M059J (cell line): ENCODE data around the gene SURF4. TPM values are rescaled to one million over a fixed set of nuclear protein-coding genes. Genes with fewer than 3 reads are reported as not detected.

ENCODE experiments used
- DNase-seq: peaks from one replicate; pipeline ENCODE4 v3.0.0-alpha.2; 2012; ENCODE audit warnings: low read depth
- total RNA-seq: library from RNA; depleted of rRNA; stranded (reverse); fragments of >200 nt; shearing (Covaris generic); gene quantifications from 2 replicates; pipeline ENCODE4 v1.2.3, GENCODE V29; 2014

Gene SURF4
- total RNA-seq, 1 experiment from 2014 or later: 555 TPM

DNA sequence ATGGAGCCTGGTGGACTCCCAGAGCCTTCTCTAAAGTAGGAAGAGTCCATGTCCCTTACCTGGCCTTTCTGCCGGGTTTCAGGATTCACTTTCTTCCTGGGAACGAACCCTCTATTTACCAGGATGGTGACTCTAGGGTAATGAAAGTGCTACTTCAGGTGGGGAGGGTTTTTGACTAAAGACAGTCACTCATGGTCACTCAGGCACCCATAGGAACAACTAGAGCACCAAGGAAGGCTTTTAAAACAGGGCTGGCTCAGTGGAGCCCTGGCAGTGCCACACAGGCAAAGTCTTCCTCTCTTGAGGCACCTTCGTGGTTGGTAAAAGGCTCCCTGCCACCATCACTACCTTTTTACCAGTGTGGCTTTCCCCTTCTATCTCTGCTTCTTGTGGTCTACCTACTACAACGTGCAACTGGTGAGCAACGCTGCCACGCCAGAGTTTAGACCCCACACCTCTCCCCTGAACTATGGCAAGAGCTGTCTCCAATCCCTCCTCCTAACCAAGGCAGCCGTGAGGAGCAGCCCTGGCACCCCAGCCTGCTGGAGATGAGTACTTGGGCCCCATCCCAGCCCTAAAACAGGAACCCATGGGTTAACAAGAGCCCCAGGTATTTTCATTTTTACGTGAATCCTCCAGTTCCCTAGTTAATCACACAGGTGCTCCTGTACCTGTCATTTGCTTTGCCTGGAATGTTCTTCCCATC, 23.1 kb downstream of the SURF4 start:
- no peak for DNase-seq

DNA sequence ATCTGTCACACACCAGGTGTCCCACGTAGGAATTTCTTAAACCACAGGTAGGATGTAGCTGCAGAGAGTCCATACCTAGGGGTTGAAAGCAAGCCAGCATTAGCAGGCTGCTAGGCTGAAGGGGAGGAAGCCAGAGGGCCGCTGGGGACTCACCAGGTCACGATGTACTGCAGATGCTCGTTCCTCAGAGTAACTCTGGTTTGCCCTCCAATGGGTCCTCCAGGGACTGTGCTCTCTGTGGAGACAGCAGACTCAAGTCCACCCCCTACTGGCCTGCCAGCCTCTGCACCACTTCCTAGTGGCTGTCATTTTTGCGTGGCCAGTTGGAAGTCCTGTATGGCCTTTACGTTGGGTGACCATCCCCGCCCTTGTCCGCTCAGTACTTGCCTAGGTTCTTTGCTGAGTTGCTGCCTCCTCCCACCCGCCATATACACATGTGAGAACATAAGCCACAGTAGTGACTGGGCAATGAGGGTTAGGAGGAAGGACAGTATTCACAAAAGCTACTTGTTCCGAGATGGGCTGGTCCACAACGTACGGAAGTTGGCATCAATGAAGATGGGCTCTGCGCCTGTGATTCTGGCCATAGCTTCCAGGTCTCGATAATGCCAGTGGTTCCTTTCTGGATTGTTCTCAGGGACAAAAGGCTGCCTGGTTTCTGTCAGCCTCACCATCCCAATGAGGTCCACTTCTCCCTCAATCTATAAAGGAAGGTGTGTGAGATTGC, 23.8 kb downstream of the SURF4 start:
- peak; percentile 54 for DNase-seq

DNA sequence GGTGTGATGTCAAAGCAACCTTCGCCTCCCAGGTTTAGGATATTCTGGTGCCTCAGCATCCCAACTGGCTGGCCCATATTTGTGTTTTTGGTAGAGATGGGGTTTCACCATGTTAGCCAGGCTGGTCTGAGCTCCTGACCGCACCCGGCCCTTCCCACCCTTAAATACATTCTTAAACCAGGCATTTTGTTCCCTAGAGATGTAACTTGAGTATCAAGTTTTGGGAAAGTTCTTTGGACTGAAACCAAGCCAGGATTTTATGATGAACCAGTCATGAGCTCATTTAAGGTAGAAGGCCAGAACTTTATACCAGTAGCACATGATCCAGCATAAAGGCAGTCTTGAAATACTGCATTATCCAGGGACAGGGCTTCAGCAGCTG, 24.3 kb downstream of the SURF4 start:
- DNase-seq: no peak

DNA sequence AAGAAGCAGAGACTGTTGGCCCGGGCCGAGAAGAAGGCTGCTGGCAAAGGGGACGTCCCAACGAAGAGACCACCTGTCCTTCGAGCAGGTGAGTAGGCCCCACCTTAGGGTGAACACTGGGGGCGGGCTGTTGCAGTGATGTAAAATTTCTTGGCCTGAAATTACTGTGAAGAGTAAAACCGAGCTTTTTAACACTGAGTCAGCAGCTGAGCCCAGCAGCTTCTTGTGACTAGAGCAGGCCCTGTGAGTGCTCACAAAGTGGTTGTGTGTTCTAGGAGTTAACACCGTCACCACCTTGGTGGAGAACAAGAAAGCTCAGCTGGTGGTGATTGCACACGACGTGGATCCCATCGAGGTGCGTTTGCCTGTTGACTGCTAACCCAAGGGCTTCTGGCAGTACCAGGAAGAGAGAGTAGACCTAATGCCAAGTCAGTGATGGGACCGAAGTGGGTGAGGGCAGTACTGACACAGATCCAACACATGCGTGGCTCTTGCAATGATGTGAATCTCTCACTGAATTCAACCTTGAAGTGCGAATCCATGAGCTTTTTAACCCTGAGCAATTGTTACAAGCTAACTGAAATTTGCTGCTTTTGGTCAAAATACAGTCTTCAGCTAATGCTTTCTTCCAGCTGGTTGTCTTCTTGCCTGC, 25.8 kb downstream of the SURF4 start:
- DNase-seq: no peak

DNA sequence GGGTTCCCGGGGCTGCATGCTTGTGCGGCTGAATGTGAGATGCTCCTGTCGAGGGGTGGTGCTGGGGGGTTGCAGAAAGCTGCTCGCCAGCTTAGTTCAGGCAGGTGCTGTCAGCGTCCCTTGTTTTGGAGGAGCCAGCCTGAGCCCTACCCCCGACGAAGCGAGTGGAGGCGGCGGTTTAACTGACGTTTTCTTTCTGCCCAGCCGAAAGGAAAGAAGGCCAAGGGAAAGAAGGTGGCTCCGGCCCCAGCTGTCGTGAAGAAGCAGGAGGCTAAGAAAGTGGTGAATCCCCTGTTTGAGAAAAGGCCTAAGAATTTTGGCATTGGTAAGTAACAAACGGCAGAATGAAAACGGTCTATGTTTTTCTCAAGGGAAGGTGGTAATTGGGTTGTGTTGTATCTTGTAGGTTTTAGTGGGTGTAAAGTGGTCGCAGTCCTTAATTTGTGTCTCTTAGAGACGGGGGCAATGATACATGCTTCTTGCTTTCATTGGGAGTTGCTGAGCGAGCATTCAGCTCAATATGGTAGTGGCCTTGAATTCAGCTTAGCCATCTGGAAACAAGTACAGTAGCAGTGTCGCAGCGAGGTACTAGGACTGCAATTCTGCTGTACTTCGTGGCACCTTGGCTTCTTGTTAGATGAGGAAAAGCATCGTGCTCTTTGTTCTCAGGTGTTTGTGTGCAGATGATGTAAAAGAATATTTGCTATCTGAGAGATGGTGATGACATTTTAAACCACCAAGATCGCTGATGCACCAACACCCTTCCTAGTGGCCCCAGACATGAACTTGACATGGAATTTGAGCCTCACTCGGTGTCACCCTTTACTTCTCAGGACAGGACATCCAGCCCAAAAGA, 26.9 kb downstream of the SURF4 start:
- DNase-seq: no peak

DNA sequence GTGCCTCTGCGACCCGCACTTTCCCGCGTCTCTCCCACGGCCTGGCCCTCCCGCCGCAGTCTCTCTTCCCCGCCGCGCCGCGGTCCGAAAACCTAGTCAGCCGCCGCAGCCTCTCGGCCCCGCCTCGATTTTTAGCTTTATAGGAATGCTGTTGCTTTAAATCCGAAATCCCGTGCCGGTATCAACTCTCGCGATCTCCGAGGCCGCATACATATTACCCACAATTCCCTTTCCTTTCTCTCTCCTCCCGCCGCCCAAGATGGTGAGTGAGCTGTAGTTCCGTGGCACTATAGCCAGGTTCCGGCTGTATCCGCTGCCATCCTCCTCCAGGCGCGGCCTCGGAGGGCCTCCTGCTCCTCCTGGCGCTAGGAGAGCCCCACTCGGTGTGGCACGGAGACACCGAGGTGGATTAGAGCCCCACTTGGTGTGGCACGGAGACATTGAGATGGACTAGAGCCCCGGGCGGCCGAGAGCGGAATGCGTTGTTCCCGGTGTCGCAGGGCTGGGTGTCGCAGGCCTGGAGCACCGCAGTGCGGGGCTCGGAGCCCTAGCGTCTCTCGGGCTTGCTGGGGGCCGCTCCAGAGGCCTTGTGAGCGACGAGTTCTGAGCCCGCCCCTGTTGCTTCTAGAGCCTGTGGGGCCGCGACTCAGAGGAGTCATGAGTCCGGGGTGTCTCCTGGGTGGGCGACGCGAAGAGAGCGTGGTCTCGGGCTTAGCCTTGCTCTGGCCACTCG, 27.7 kb downstream of the SURF4 start, which contains the start of the genes MED22 and RPL7A:
Gene MED22 (minus strand): TSS at position 147 of the 733 bp plus-strand sequence. CDS start 1,469 bp downstream, outside the sequence.
Gene RPL7A (plus strand): TSS at position 234 of the 733 bp plus-strand sequence. CDS start 26 bp downstream, at position 260.
- peak; percentile 96 for DNase-seq

DNA sequence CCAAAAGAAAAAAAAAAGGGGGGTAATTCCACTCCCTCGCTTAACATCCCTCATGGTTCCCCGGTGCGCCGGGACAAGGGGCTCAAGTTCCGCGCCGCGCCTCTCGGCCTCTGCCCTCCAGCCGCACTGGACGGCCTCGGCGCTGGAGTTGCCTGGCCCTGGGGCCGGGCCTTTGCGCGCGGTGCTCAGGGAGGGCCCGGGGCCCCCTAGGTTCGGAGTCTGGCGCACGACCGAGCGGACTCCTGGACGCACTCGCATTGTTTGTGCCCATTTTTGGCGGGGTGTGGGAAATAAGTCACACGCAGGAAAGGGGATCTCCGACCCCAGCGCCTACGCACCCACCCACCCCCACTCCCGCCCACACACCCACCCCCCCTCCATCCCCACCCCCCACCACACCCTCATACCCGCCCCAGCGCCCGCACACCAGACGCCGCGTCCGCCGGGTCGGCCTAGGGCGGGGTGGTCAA, 28.3 kb downstream of the SURF4 start:
- peak; percentile 49 for DNase-seq

DNA sequence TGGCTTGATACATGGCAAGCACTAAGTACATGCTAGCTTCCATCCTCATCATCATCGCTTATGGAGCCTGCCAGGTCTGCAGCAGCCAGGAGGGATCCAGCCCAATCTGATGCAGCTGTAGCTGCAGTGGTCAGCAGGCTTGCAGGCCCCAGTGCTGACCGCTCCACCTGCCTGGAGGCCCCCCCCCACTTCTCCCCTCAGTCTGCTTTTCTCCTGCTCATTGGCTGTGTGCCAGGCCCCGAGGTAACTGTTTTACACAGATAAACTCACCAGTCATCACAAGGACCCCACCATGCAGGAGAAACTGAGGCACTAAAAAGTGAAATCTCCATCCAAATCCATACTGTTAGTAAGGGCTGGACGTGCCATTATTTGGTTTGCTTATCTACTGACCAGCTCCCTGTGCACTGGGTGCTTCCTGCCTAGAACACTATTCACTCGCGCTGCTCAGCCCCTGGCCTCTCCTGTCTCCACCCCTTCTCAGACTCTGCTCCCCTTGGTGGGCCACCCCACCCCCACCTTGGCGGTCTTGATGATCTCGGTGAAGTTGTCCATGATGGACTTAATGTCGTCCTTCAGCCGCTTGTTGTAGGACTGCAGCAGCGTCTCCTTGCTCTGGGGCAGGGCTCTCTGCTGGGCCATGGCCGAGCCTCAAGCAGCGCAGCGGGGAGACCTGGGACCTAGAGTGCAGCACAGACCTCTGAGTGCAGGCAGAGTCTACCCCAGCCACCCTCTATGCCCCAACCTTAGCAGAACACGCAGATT, 29.7 kb downstream of the SURF4 start:
- no peak for DNase-seq

DNA sequence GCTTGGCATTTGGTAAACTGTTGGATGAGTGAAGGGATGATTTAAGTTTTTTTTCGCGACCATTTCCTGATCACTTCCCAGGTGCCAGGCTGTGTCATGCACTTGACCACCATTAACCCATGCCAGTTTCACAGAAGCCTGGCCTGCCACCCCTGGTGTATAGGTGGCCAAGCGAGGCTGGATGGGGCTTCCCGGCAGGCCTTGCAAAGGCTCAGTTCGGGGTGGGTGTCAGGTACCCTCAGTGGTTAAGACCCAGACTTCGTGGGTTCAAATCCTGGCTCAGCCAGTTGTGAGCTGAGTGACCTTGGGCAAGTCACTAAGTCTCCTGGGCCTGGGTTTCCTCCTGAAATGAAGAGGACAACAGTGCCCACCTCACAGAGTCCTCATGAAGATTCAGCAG, 30.3 kb downstream of the SURF4 start:
- no peak for DNase-seq

DNA sequence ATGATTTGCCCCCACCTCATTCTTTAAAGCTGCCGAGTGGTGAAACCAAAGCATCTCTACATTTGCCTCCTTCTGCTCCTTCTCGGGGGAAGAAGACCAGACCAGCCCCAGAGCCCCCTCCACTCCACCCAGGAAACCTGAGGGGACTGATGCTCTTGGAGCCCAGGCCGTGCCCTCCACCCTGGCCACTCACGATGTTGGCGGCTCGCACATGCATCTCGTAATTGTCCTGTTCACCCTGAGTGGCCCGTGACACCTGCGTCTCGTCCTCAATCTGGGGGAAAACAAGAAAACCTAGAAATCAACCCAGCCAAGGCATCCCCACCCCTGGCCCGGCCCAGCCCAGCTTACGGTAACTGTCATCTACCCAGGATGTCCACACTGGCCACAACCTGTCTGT, 30.9 kb downstream of the SURF4 start:
- no peak for DNase-seq

DNA sequence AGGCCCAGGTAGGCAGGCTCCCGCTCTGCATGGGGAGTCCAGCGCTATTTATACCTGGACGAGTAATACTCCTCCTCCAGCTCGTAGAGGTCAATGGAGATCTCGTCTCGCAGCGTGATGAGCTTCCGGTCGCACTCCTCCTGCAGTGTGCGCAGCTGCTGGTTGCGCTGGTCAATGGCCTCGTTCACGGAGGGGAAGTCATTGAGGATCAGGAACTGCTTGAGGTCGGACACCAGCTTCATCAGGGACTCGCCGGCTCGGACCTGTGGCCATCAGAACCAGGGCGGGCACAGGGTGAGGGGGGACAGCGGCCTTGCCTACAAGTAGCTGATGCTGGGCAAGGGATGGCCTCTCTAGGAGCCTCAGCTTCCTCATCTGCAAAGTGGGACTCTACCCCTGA, 31.8 kb downstream of the SURF4 start:
- no peak for DNase-seq

DNA sequence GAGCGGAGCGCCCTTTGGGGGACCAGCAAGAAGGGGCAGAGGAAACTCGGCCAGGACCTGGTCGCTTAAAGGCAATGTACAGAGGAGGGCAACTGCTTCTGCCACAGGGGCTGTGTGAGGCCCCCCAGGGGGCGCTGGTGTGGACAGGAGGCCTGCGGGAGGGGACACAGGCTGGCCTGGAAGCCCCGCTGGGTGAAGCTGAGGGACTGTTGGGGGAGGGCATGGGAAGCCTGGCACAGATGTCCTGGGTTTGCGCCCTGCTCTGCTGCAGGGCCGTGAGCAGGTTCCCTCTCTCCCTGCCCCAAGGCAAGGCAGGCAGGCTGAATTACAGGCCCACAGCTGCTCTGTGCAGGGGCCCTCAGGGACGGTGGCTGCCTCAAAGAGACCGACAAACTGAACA, 33.3 kb downstream of the SURF4 start:
- DNase-seq: no peak

DNA sequence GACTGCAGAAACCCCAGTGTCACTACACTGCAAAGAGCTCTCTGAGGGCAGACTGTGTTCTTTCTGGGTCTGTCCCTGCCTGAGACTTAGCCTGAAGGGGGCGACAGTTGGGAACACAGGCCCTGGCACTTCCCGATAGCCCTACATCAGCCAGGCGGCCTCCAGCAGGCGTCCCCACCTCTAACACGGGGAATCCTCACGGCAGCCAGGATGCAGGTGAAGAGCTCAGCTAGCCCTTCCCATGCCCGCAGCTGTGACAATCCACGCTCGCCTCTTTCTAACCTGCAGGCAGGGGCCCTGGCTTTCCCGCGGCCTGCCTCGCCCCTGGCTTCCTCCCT, 33.8 kb downstream of the SURF4 start:
- no peak for DNase-seq

DNA sequence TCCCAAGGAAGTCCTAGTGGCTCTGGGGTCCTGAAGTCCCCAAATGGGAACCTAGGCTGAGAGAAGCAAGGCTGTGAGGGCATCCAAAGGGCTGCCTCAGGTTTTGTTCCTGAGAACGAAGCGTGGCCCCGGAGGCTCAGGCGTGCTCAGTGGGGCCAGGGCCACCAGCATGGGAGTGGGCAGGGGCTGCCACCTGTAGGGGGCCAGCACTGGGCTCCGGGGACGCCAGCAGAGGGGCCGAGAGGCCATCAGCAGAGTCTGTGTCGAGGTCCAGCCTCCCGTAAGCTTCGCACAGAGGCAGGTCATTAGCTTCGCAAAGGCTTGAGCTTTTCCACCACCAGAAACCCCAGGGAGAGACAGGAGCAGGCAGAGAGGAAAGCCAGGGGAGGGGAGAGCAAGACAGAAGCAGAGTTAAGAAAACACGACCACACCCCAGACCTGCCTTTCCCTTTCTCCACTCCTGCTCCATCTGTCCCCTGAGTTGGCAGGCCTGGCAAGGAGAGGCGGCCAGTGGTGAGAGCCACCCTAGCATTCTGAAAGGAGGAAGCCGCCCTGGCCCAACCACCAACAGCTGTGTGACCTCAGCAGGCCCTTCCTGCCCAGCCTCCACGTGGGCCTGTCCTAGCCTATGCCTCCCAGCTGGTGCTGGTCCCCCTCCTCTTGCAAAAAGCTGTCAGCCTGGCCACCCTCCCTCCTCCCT, 34.3 kb downstream of the SURF4 start:
- DNase-seq: no peak

DNA sequence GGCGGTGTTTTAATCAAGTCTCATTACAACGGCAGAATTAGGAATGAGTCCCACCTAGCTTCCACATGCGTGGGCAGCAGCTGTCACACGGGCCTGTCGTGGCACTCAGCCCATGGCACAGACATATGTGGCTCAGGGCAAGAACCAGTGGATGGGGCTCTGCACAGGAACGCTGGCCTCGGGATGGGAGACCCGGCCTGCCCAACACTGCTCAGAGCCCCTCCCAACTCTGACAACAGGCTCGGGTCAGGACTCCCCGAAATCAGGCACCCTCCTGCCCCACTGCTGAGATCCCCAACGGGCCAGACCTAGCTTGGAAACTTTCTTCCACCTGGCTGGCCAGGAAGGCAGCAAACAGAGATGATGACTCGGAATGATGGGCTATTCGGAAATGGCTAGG, 34.9 kb downstream of the SURF4 start:
- no peak for DNase-seq

DNA sequence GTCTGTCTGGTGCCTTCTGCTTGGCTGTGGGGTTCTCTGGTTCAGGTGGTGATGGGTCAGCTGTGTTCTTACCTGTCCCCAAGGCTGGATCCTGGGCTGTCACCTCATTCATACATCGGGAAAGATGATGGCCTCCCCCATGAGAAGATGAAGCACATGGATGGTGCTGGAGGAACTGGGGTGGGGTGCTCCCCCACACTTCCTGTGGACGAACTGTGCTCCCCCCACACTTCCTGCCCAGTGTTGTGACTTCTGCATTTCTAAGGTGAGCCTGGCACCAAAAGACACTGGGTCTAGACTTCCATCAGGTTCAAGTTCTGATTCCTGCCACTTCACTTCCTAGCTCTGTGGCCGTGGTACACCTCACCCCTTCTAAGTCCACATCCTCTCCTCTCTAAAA, 35.6 kb downstream of the SURF4 start:
- DNase-seq: no peak

DNA sequence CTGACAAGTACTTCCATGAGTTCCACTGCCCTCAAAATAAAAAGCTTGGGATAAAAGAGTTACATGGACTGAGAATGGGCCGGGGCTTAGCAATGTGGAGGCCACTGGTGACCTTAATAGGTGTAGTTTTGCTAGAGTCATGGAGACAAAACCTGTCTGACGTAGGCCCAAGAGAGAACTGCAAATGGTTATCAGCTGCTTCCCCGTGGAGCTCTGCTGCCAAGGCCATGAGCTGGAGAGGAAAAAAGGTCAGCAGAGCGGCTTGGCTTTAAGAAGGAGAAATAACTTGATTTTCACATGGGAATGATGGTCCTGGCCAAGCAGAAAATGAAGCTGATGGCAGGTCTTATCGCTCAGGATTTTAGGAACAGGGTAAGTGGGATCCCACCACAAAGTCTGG, 36.2 kb downstream of the SURF4 start:
- no peak for DNase-seq

DNA sequence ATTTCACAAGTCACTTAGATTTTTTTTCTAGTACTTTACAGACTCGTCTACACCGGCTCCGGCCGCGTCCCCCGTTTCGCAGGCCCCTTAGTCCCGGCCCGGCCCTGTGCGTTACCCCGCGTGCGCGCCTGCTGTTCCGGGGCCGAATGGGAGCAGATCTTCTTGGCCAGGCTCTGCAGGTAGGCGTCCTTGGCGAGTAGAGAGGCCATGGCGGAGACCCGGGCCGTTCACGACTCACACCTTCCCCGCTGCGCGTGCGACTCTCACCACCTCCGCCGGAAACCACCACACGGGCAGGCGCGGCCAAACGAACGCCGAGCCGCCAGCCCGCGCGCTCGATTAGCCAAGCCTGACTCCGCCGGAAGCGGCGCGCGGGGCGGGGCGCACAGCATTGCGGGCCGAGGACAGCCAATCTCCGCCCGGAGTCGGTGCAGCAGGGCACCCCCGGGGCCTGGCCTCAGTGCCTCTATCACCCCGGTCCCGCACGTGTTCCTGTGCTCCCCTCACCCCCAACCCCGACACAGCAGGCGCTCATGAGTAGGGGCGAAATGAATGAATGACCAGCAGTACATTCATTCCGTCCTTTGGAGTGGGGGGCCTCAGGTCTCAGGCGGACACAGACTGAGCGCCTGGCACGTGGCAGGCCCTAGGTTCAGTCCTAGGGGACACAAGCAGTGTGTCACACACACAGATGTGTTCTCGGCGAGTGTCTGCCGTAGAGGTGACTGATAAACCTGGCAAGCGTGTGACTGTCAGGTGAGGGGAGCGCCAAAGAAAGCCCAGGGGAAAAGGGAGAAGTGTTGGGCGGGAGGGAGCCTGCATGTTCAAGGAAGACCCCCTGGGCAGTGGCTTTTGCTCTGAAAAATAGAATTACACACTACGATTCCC, 39.7 kb downstream of the SURF4 start, which contains the start of gene SURF6:
Gene SURF6 (minus strand): TSS at position 265 of the 888 bp plus-strand sequence. CDS start 56 bp downstream, at position 209.
- DNase-seq: peak; percentile 87
